ENCODE measurements around the gene BANF2. TPM values are rescaled to one million over a fixed set of nuclear protein-coding genes. Genes with fewer than 3 reads are reported as not detected.

The BANF2 gene
- total and polyA plus RNA-seq, 10 of the 15 experiments (the other 5 are each of a cell fraction or from before 2014, with no cell fraction given) = not detected

- no peak; the same call in 1 of the 2 replicates for TF ChIP-seq POLR2AphosphoS2 (IDR thresholded peaks at IDR 0.05; ENCODE audit: low read depth, low read length)
- TF ChIP-seq LARP7 (IDR thresholded peaks at IDR 0.05) = peak; percentile 63
- TF ChIP-seq, protein P1, sequence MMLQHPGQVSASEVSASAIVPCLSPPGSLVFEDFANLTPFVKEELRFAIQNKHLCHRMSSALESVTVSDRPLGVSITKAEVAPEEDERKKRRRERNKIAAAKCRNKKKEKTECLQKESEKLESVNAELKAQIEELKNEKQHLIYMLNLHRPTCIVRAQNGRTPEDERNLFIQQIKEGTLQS (IDR thresholded peaks at IDR 0.05; ENCODE audit: borderline replicate concordance, extremely low read depth, low read depth, low read length) = no peak
- peak; percentile 82; the same call in 1 of the 2 replicates for TF ChIP-seq RB1 (IDR thresholded peaks at IDR 0.05; ENCODE audit: borderline replicate concordance)
- peak; percentile 99 for TF ChIP-seq DPF2 (IDR thresholded peaks at IDR 0.05)
- TF ChIP-seq NFIC (IDR thresholded peaks at IDR 0.05; ENCODE audit: low read depth, low read length) = no peak
- TF ChIP-seq ZNF207 (IDR thresholded peaks at IDR 0.05; ENCODE audit: borderline replicate concordance) = peak; percentile 76; the same call in 1 of the 2 replicates
- peak; percentile 96 for TF ChIP-seq POLR2A (IDR thresholded peaks at IDR 0.05; ENCODE audit: low read depth, low read length)
- TF ChIP-seq FOXM1 (IDR thresholded peaks at IDR 0.05; ENCODE audit: low read depth, low read length) = no peak
- TF ChIP-seq, protein P2, sequence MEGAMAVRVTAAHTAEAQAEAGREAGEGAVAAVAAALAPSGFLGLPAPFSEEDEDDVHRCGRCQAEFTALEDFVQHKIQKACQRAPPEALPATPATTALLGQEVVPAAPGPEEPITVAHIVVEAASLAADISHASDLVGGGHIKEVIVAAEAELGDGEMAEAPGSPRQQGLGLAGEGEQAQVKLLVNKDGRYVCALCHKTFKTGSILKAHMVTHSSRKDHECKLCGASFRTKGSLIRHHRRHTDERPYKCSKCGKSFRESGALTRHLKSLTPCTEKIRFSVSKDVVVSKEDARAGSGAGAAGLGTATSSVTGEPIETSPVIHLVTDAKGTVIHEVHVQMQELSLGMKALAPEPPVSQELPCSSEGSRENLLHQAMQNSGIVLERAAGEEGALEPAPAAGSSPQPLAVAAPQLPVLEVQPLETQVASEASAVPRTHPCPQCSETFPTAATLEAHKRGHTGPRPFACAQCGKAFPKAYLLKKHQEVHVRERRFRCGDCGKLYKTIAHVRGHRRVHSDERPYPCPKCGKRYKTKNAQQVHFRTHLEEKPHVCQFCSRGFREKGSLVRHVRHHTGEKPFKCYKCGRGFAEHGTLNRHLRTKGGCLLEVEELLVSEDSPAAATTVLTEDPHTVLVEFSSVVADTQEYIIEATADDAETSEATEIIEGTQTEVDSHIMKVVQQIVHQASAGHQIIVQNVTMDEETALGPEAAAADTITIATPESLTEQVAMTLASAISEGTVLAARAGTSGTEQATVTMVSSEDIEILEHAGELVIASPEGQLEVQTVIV (IDR thresholded peaks at IDR 0.05; ENCODE audit: borderline replicate concordance, partially characterized antibody) = peak; percentile 50
- peak; percentile 95 for TF ChIP-seq SMARCA5 (IDR thresholded peaks at IDR 0.05)
- peak; percentile 99 for TF ChIP-seq PBX3 (IDR thresholded peaks at IDR 0.05; ENCODE audit: insufficient replicate concordance, low read depth, low read length)
- peak; percentile 39; the same call in 1 of the 2 replicates for TF ChIP-seq RAD21 (IDR thresholded peaks at IDR 0.05; ENCODE audit: insufficient read depth, low read depth, low read length)
- TF ChIP-seq, protein P3, sequence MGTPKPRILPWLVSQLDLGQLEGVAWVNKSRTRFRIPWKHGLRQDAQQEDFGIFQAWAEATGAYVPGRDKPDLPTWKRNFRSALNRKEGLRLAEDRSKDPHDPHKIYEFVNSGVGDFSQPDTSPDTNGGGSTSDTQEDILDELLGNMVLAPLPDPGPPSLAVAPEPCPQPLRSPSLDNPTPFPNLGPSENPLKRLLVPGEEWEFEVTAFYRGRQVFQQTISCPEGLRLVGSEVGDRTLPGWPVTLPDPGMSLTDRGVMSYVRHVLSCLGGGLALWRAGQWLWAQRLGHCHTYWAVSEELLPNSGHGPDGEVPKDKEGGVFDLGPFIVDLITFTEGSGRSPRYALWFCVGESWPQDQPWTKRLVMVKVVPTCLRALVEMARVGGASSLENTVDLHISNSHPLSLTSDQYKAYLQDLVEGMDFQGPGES (IDR thresholded peaks at IDR 0.05) = peak; percentile 94
- TF ChIP-seq, protein P4, sequence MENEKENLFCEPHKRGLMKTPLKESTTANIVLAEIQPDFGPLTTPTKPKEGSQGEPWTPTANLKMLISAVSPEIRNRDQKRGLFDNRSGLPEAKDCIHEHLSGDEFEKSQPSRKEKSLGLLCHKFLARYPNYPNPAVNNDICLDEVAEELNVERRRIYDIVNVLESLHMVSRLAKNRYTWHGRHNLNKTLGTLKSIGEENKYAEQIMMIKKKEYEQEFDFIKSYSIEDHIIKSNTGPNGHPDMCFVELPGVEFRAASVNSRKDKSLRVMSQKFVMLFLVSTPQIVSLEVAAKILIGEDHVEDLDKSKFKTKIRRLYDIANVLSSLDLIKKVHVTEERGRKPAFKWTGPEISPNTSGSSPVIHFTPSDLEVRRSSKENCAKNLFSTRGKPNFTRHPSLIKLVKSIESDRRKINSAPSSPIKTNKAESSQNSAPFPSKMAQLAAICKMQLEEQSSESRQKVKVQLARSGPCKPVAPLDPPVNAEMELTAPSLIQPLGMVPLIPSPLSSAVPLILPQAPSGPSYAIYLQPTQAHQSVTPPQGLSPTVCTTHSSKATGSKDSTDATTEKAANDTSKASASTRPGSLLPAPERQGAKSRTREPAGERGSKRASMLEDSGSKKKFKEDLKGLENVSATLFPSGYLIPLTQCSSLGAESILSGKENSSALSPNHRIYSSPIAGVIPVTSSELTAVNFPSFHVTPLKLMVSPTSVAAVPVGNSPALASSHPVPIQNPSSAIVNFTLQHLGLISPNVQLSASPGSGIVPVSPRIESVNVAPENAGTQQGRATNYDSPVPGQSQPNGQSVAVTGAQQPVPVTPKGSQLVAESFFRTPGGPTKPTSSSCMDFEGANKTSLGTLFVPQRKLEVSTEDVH (IDR thresholded peaks at IDR 0.05; ENCODE audit: low read depth, partially characterized antibody) = no peak
- peak; percentile 56; the same call in 1 of the 2 replicates for TF ChIP-seq BACH1 (IDR thresholded peaks at IDR 0.05; ENCODE audit: borderline replicate concordance)
- TF ChIP-seq ZNF24 (IDR thresholded peaks at IDR 0.05) = peak; percentile 71; the same call in 1 of the 2 replicates
- TF ChIP-seq KAT2A (conservative IDR thresholded peaks at IDR 0.05; ENCODE audit: control insufficient read depth, low read depth, low read length) = no peak
- TF ChIP-seq CHD2 (IDR thresholded peaks at IDR 0.05; ENCODE audit: borderline replicate concordance, low read depth, low read length) = peak; percentile 97
- TF ChIP-seq RFX5 (IDR thresholded peaks at IDR 0.05; ENCODE audit: low read depth, low read length) = peak; percentile 31; the same call in 1 of the 2 replicates
- TF ChIP-seq MTA3 (IDR thresholded peaks at IDR 0.05; ENCODE audit: borderline replicate concordance, low read length) = no peak
- peak; percentile 82 for TF ChIP-seq TAF1 (IDR thresholded peaks at IDR 0.05; ENCODE audit: borderline replicate concordance, low read depth, low read length)
- TF ChIP-seq SMC3 (IDR thresholded peaks at IDR 0.05; ENCODE audit: borderline replicate concordance, low read length) = 0 out of 2 replicates have a peak, but pooled peaks have one; percentile 27
These were observed 17.5 kb upstream of the BANF2 start, which contains the start of gene RRBP1 (continued) for GRCh38 chr20:17682103-17682888.
